Smooth muscle cell of trachea (primary cell): Measurements from ENCODE around the gene PPP4R3B. TPM values are rescaled to one million over a fixed set of nuclear protein-coding genes. Genes with fewer than 3 reads are reported as not detected.

Experiments
- total RNA-seq: library from RNA; depleted of rRNA; stranded (reverse); fragments of >200 nt; gene quantifications from 2 replicates; pipeline ENCODE4 v1.2.1, GENCODE V29; 2014

Gene PPP4R3B
- 40.2 and 53.2 TPM in 2 replicates for total RNA-seq

DNA sequence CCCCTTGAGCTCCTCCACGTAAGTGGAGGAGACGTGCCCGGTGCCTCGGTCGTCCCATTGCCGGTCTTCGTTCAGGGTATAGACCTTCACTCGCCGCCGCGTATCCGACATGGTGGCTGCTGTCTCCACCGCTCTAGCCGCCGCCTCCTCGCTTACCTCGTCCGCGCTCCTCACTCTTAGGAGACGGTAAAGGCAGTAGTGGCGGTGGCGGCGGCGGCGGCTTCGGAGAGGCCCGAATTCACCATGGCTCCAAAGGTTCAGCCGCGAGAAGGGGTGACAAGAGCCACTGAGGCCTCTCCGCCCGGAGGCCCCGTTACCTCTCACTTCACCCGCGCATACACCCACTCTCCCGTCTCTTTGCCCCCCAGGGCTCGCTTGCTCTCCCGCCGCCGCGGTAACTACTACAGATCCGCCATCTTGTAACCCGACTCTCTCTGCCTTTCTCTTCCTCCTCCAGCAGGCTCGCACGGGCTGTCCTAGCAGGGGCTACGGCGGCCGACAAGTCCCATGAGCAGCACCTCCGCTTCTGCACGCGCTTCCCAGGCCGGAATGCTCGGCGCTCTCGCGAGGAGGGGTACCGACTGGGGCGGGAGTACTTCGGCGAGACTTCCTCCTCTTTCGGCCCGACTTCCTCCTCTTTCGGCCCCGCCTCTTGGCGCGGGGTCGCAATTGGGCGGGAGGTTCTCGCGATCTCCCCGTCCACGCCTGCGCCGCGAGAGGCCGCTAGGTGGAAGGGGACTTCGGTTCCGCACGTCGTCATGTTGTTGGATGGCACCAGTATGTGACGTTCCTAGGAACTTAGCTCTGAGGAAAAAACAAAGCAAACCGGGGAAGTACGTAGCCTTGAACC is at the start of gene PPP4R3B:
PPP4R3B (minus strand) TSS at position 448 of the 850 bp plus-strand sequence; CDS start at position 111, 337 bp downstream.

Other genes with a start within 250 kb of the PPP4R3B start
- 47.1 and 88.4 TPM in 2 replicates for gene CCDC88A, start 197.8 kb downstream of the PPP4R3B start, total RNA-seq
- gene CFAP36, start 97.9 kb downstream of the PPP4R3B start, total RNA-seq = 17.0 and 30.3 TPM in 2 replicates
- gene PNPT1, start 76.2 kb upstream of the PPP4R3B start, total RNA-seq = 13.9 and 21.2 TPM in 2 replicates